B cell (primary cell): ENCODE results near the gene LMO7. TPM values are rescaled to one million over a fixed set of nuclear protein-coding genes. Genes with fewer than 3 reads are reported as not detected.

Experiments
- ATAC-seq: fragments of 200-7000 bp; cut with Tn5 transposase; one replicate; pipeline ENCODE4 v1.10.0; 2021; ENCODE audit warnings: low read depth, mild to moderate bottlenecking, moderate number of reproducible peaks, moderate library complexity
- CTCF ChIA-PET: fragments of 350-600 bp; sonication (Branson Sonifier 250); formaldehyde crosslinking; loops from one replicate; lab custom pipeline; 2021; ENCODE audit warnings: antibody characterized with exemption, inconsistent platforms; lab: Charles Lee
- POLR2A ChIA-PET: fragments of 350-600 bp; sonication (Branson Sonifier 250); formaldehyde crosslinking; loops from one replicate; lab custom pipeline; 2021; ENCODE audit warnings: antibody characterized with exemption; lab: Charles Lee
- DNase-seq: peaks from one replicate; pipeline ENCODE4 v3.0.0; 2013
- H2AFZ ChIP-seq: 2 replicates; pipeline ENCODE4 v1.6.1; 2012; ENCODE audit warnings: mild to moderate bottlenecking, low read depth, low read length; ENCODE audit not compliant: insufficient read depth, poor library complexity, severe bottlenecking
- H3K27ac ChIP-seq, 2 donors: 1 replicate in 1 of 2; 2 replicates in 1 of 2; pipeline ENCODE4 v1.5.1; 2012 to 2013; ENCODE audit warnings: low read length in 2 of 2, mild to moderate bottlenecking in 2 of 2, moderate library complexity in 1 of 2
- H3K27me3 ChIP-seq, 4 experiments: fragments of 200-600 bp in 1 of 4; sonication (generic) in 1 of 4; replicated peaks in 1 of 4; 1 replicate in 2 of 4; 2 replicates in 2 of 4; pipeline versions ENCODE4 v1.6.1 to v1.7.0; 2013 to 2016; ENCODE audit warnings: low read length in 3 of 4, mild to moderate bottlenecking in 2 of 4, mixed read lengths in 1 of 4, moderate library complexity in 1 of 4; ENCODE audit not compliant: insufficient read depth in 4 of 4, control insufficient read depth in 3 of 4; ENCODE audit errors: control extremely low read depth in 1 of 4
- H3K36me3 ChIP-seq, 2 experiments: replicated peaks in 1 of 2; 1 replicate in 1 of 2; 2 replicates in 1 of 2; pipeline versions ENCODE4 v1.6.1 to v1.7.1; 2013; ENCODE audit warnings: low read length in 1 of 2; ENCODE audit not compliant: insufficient read depth in 2 of 2, control insufficient read depth in 1 of 2; ENCODE audit errors: control extremely low read depth in 1 of 2, extremely low read depth in 1 of 2
- H3K4me1 ChIP-seq, 2 donors: fragments of 200-600 bp in 1 of 2; sonication (generic) in 1 of 2; 1 replicate in 1 of 2; 2 replicates in 1 of 2; pipeline versions ENCODE4 v1.5.1 to v1.6.1; 2013 to 2017; ENCODE audit warnings: low read length in 2 of 2; ENCODE audit not compliant: control insufficient read depth in 2 of 2, insufficient read depth in 2 of 2
- H3K4me2 ChIP-seq: replicated peaks from 2 replicates; pipeline ENCODE3; 2012; ENCODE audit warnings: mild to moderate bottlenecking, low read depth, low read length; ENCODE audit not compliant: poor library complexity, severe bottlenecking
- H3K4me3 ChIP-seq, 5 experiments: fragments of 200-600 bp in 1 of 5; sonication (generic) in 1 of 5; 1 replicate in 3 of 5; 2 replicates in 2 of 5; pipeline versions ENCODE4 v1.5.1 to v1.7.0; 2011 to 2016; ENCODE audit warnings: low read length in 4 of 5, mild to moderate bottlenecking in 4 of 5, low read depth in 2 of 5, control low read depth in 1 of 5, moderate library complexity in 1 of 5; ENCODE audit not compliant: insufficient read depth in 1 of 5; ENCODE audit errors: control extremely low read depth in 1 of 5, extremely low read depth in 1 of 5
- H3K79me2 ChIP-seq: fragments of 200-600 bp; sonication (generic); one replicate; pipeline ENCODE4 v1.6.0; 2016; ENCODE audit warnings: low read length; ENCODE audit not compliant: control insufficient read depth, insufficient read depth
- H3K9ac ChIP-seq: fragments of 200-600 bp; sonication (generic); 2 replicates; pipeline ENCODE4 v1.6.1; 2017; ENCODE audit warnings: mild to moderate bottlenecking, low read length, moderate library complexity
- H3K9me3 ChIP-seq, 3 donors: one replicate each; pipeline versions ENCODE4 v1.6.1 to v1.7.1; 2013; ENCODE audit warnings: low read length in 2 of 3; ENCODE audit not compliant: control insufficient read depth in 2 of 3, insufficient read depth in 1 of 3; ENCODE audit errors: control extremely low read depth in 1 of 3
- H4K20me1 ChIP-seq: 2 replicates; pipeline ENCODE4 v1.6.0; 2012; ENCODE audit warnings: mild to moderate bottlenecking, low read length; ENCODE audit not compliant: insufficient read depth, control insufficient read depth, poor library complexity, severe bottlenecking
- H3K27ac Mint-ChIP-seq: one replicate; pipeline ENCODE4 v1.8.0; 2021; ENCODE audit warnings: mixed read lengths
- H3K27me3 Mint-ChIP-seq: one replicate; pipeline ENCODE4 v1.8.0; 2021; ENCODE audit warnings: mixed read lengths
- H3K4me1 Mint-ChIP-seq: one replicate; pipeline ENCODE4 v1.8.0; 2021; ENCODE audit warnings: mixed read lengths
- H3K4me3 Mint-ChIP-seq: one replicate; pipeline ENCODE4 v1.8.0; 2021; ENCODE audit warnings: mixed read lengths
- H3K9me3 Mint-ChIP-seq: one replicate; pipeline ENCODE4 v1.8.0; 2022; ENCODE audit warnings: mixed read lengths; ENCODE audit not compliant: insufficient read depth
- CTCF ChIP-seq: fragments of 200-600 bp; IDR thresholded peaks from one replicate; pipeline ENCODE4 v1.8.0; 2022; ENCODE audit warnings: antibody characterized with exemption, mild to moderate bottlenecking
- EZH2 ChIP-seq: IDR thresholded peaks from 2 replicates; pipeline ENCODE4 v1.6.1; 2012; ENCODE audit warnings: borderline replicate concordance, low read depth, mild to moderate bottlenecking, moderate library complexity, low read length; ENCODE audit not compliant: insufficient read depth, poor library complexity, severe bottlenecking
- WGBS: methylation state at CpG from one replicate; pipeline ENCODE4 v1.1.5; 2013; ENCODE audit warnings: missing lambda C conversion rate; ENCODE audit not compliant: insufficient coverage; 5-methylcytosine and 5-hydroxymethylcytosine counted together
- intact Hi-C: fragments of 100-400 bp; cut with micrococcal nuclease; formaldehyde crosslinking; loops from one replicate; pipeline ENCODE4 v1.10.0; 2022
- polyA plus RNA-seq: library from polyadenylated mRNA; depleted of rRNA; stranded (reverse); fragments of >200 nt; gene quantifications from 2 replicates; pipeline ENCODE4 v1.2.3, GENCODE V29; 2012
- total RNA-seq, 2 donors: library from RNA; stranded (reverse); fragments of 120-200 nt in 1 of 2; gene quantifications; 1 replicate in 1 of 2; 2 replicates in 1 of 2; pipeline versions ENCODE4 v1.2.3 to v1.2.4, GENCODE V29; 2013 to 2022

LMO7 gene
- total and polyA plus RNA-seq, 2 donors (not counting 1 experiment from before 2014, with no cell fraction given) = 7.8 to 17.4 TPM

GRCh38 chr13:75628801-75629200 lies 7.3 kb upstream of the LMO7 start:
- POLR2A ChIA-PET = no interaction called here
- H3K27me3 Mint-ChIP-seq = no peaks in the 10 kb centered on the region
- DNase-seq (no peak), ATAC-seq (no peak)
- no peaks in the 10 kb centered on the region for H3K4me1 Mint-ChIP-seq
- Histone ChIP-seq H3K79me2 (no peaks in the 10 kb centered on the region), H3K9me3 (no peaks in the 10 kb centered on the region), H3K4me2 (no peak overlapping the region), H3K9ac (no peak overlapping the region), H3K27me3 (no peaks in the 10 kb centered on the region), H3K4me1 (no peaks in the 10 kb centered on the region), H3K4me3 (no peak overlapping the region), H2AFZ (no peak overlapping the region), H3K27ac (no peak overlapping the region), H3K36me3 (no peaks in the 10 kb centered on the region), H4K20me1 (no peaks in the 10 kb centered on the region)
- no peak overlapping the region for H3K27ac Mint-ChIP-seq
- intact Hi-C loops = no loop called here
- H3K9me3 Mint-ChIP-seq = no peaks in the 10 kb centered on the region
- CTCF ChIA-PET = no interaction called here
- H3K4me3 Mint-ChIP-seq = no peak overlapping the region
- TF ChIP-seq EZH2 (no peak), CTCF (no peak)
- WGBS = 80% methylated on average over 3 of the region's 4 CpGs

- H2AFZ ChIP-seq = no peak overlapping the region
- no peaks in the 10 kb centered on the region for H4K20me1 ChIP-seq
- H3K36me3 ChIP-seq = no peaks in the 10 kb centered on the region
- Mint-ChIP-seq H3K27me3 (peaks cover 9% of the 10 kb centered on the region), H3K27ac (no peak overlapping the region), H3K4me3 (no peak overlapping the region), H3K4me1 (peaks cover 11% of the 10 kb centered on the region), H3K9me3 (no peaks in the 10 kb centered on the region)
- H3K9me3 ChIP-seq = no peaks in the 10 kb centered on the region
- no peak overlapping the region for H3K9ac ChIP-seq
- H3K4me2 ChIP-seq = no peak overlapping the region
- no peak for DNase-seq
- H3K79me2 ChIP-seq = no peaks in the 10 kb centered on the region
- peaks cover 5 to 14% of the 10 kb centered on the region in 2 donors for H3K4me1 ChIP-seq
- ChIA-PET POLR2A (no interaction called here), CTCF (no interaction called here)
- H3K27ac ChIP-seq = no peak overlapping the region
- no peak overlapping the region for H3K4me3 ChIP-seq
- TF ChIP-seq EZH2 (no peak), CTCF (no peak)
- no CpG with 5 or more reads among the region's 2 CpGs for WGBS
- ATAC-seq = no peak
- intact Hi-C loops = no loop called here
- peaks cover 0 to 5% (median 0%) of the 10 kb centered on the region in 4 experiments for H3K27me3 ChIP-seq
Measured at GRCh38 chr13:75633285-75633684, 2.8 kb upstream of the LMO7 start.
